HG03558 (cell line): Measurements from ENCODE around the gene DAB2IP.

Experiments used
- ATAC-seq: cut with Tn5 transposase; IDR thresholded peaks from one replicate; pipeline ENCODE4 v1.9.1; 2021; ENCODE audit warnings: moderate number of reproducible peaks; ENCODE audit not compliant: unreplicated experiment; ENCODE audit errors: extremely low read depth

DAB2IP gene

DNA sequence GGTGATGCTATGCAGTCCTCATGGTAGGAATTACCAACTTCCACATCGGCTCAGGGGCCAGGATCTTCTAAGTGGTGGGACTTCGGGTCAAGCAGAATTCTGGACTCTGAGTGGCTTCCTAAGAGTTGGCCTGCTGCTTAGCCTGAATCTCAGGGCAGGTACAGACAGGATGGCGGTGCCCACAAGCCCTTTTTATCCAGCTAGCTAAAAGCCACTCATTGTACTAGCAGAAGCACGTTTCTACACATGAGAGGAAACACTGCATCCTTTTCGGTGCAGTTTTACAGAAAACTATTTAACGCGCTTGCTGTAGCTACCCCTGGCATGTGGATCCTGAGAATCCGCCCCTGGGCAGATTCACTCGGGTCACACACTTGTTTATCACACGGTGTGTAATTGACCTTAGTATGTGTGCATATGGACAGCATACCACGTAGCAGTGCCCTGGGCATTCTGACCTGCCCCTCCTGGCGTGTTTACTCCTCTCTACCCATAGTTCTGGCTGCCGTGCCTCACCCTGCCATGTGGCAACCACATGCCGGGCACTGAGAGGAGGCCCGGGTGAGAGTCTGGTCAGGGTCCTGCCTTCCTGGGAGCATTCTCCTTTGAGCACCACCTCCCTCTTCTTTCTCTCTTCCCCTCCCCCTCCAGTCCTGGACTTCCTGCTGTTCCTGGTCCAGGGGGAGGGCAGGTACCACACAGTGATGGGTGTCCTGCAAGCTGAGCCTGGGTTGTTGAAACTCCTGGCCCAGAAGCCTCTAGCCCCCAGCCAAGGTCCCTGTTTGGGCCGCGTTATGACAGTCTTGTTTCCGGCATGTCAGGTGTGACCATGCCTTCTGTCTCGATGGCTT lies 65.9 kb downstream of the DAB2IP start:
- no peak for ATAC-seq

GRCh38 chr9:121718084-121718483 lies 66.7 kb downstream of the DAB2IP start:
- ATAC-seq = no peak

DNA sequence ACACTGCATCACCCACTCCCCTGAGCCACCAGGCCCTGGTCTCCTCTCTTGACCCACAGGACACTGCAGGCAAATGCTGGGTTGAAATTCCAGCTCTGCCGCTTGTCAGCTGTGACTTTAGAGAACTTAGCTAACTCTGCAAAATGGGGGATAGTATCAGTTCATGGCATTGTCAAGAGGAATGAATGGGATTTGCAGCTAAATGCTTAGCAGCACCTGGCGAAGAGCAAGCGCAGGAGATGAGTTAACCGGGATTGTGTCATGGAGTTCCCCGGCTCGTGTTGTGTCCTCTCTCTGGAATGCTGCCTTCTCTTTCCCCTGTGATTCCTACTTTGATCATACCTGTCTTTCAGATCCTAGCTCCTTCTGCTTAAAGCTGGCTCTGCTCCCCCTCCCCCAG lies 67.1 kb downstream of the DAB2IP start:
- no peak for ATAC-seq

DNA sequence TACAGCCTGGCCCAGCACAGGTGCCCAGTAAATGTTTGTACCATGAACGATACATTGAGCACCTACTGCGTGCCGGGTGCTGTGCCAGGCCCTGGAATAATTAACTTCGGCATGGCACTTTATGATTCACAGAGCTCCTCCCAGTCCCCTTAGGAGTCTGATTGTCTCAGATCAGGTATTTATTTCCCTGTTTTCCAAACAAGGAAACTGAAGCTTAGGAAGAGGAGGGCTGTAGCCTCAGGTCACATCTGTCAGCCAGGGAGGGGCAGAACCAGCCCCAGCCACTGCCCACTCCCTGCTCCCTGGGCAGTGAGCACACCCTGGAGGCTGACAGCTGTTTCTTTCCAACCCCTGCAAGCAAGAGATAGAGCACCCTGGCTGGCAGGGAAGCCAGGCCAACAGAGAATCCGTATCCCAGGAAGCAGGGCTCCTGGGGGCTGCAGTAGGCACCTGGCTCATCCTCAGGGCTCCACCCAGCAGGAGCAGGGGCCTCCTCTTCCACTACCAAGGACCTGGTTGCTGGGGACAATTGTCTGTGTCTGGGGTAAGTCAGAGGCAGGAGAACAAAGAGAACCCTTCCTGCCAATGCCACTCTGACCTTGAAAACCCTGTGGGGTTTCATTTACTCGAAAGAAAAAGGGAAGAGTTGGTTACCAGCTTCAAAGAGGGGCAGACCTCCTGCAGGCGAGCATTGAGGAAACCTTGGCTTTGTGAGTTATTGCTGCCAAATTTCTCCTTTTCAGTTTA lies 69.0 kb downstream of the DAB2IP start:
- no peak for ATAC-seq

- ATAC-seq = no peak
Observed at GRCh38 chr9:121721058-121721350, 69.6 kb downstream of the DAB2IP start.

DNA sequence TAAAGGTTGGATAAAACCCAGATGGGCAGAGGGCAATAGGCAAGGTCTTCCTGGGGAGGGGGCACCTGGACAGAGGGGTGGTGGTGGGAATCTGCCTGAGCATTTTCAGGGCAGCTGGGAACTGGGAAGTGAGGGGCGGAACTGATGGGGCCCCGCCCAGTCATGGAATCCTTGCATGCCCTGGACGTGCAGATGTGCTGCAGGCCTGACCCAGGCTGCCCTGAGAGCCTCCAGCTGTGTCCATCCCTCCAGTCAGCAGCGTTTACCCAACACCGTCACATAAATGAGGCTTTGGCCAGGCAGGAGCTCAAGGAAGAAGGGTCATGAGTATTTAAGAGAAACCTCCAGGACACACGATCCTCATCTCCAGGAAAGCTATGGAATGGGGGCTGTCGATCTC lies 70.3 kb downstream of the DAB2IP start:
- ATAC-seq = no peak

- ATAC-seq = no peak
Observed at GRCh38 chr9:121725008-121725775, 73.8 kb downstream of the DAB2IP start.

DNA sequence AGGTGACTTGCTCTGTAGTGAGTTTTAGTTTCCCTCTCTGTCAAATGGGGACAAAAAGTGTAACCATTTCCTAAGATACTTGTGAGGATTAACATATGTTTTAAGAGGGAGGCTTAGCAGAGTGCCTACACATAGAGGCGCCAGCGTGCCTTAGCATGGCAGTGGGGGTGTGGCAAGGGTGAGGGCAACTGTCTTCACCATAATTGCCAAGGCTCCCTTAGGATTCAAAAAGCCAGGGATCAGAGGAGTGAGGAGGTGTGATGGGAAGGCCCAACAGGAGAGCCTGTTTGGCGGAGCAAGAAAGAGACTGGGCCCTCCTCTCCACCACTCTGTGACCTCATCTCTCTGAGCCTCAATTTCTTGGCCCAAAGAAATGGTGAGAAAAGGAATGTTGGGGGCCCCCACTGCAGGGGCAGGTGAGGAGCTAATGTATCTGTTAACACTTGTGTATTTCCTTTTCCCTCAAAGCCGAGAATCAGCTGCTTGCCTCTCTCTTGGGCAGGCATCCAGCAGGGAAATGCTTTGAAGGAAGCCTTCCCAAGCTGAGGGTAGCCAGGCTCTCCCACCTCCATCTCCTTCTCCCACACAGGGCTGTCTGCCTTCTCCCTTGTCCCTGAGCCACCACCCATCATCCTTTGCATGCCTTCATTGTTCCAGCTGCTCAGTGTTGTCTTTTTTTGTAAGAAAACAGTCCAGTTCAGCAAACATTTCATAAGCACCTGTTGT lies 76.0 kb downstream of the DAB2IP start:
- ATAC-seq = no peak

GRCh38 chr9:121728916-121729315 lies 77.5 kb downstream of the DAB2IP start:
- no peak for ATAC-seq

GRCh38 chr9:121729769-121730562 lies 78.5 kb downstream of the DAB2IP start:
- no peak for ATAC-seq

DNA sequence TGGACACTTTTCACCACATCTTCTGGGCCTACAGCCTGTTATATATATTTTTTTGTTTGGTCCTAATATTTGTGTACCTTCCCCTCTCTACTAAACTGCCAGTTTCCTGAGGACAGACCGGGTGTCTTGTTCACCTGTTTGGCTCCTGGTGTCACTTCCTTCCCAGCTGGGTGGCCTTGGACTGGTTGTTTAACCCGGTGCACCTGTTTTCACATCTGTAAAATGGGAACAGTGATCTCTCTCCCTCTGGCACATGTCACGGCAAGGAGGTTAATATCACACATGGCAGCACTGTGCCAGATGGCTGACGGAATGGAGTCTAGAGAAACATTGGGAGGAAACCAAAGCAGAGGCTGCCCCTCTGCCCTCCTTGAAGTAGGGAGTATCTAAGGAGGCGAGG lies 79.7 kb downstream of the DAB2IP start:
- no peak for ATAC-seq

DNA sequence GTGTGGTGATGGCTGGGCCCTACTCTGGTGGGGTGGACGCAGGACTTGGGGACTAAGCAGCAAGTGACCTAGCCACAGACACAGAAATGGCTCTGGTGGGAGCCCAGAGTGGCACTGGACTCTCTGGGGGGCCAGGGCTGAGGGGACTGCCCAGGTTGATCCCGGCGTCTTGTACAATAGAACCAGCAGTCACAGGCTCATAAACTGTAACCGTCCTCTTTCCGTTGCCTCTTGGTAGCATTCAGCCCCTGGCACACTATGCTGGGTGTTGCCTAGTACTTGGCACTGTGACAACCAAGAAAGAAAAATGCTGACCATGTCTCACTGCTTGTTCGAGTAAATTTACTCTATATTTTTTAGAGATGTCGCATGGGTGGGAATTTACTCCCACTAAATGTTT lies 80.5 kb downstream of the DAB2IP start:
- no peak for ATAC-seq

GRCh38 chr9:121732389-121732788 lies 81.0 kb downstream of the DAB2IP start:
- ATAC-seq = no peak

DNA sequence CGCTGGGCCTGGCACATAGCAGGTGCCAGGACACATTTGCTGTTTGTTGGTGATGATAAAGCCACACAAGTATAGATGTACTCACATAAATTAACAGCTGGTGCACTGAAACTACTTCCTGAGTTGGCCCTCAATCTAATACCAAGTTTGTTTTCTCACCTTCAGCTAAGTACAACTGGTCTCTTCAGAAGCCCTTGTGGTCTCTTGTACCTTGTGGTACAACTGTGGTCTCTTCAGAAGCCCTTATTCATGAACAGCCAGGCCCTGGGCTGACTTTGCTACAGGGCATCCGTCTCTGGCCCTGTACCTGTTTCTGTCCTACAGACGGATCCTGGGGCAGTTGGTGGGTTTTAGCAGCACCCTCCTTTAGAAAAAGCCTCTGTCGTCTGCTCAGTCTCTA lies 81.5 kb downstream of the DAB2IP start:
- no peak for ATAC-seq

DNA sequence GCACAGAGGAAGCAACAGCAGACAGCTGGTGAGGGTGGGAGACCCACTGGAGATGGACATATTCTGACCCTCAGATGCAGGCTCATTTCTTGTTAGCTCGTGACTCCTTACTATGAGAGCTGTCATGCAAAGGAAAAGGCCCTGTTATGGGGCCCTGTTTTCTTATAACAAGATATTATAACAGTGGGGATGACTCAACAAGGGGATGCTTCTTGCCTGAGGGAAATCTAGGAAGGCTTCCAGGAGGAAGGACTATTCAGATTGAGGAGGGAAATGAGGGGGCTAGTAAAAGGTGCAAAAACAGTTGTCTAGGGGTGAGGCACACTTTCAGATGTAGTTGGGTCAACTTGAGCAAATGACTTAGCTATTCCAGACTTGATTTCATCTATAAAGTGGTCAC lies 83.0 kb downstream of the DAB2IP start:
- ATAC-seq = no peak

DNA sequence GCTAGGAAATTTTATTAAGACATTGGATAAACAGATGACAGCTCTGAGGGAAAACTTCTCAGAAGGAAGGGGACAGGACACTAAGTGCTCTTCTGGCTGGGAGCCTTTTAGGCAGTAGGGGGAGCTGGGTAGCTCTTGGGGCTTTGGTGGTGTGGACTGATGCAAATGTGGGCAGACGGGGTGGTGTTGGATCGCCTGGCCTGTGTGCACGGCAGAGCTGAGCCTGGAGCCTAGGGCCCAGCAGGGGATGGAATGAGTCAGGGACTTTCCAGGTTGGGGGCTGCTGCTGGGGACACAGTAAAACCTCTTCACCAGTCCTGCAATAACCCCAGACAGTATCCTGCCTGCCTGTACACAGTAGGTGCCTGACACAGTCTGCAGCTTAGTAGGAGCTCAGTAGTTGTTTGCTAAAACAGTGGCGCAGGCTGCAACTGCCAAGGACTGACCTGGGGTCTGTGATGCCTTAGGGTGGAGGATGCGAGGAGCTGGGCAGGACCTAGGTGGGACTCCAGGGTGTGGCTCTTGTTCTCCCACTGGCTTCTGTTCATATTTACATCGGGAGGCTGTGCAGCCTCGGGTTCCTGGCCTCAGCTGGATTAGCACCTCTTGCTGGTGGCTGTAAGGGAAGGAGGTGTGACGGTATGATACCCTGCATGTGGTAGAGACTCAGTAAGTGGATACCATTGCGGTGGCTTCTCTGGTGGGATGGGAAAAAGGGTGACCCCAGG lies 83.8 kb downstream of the DAB2IP start:
- no peak for ATAC-seq

DNA sequence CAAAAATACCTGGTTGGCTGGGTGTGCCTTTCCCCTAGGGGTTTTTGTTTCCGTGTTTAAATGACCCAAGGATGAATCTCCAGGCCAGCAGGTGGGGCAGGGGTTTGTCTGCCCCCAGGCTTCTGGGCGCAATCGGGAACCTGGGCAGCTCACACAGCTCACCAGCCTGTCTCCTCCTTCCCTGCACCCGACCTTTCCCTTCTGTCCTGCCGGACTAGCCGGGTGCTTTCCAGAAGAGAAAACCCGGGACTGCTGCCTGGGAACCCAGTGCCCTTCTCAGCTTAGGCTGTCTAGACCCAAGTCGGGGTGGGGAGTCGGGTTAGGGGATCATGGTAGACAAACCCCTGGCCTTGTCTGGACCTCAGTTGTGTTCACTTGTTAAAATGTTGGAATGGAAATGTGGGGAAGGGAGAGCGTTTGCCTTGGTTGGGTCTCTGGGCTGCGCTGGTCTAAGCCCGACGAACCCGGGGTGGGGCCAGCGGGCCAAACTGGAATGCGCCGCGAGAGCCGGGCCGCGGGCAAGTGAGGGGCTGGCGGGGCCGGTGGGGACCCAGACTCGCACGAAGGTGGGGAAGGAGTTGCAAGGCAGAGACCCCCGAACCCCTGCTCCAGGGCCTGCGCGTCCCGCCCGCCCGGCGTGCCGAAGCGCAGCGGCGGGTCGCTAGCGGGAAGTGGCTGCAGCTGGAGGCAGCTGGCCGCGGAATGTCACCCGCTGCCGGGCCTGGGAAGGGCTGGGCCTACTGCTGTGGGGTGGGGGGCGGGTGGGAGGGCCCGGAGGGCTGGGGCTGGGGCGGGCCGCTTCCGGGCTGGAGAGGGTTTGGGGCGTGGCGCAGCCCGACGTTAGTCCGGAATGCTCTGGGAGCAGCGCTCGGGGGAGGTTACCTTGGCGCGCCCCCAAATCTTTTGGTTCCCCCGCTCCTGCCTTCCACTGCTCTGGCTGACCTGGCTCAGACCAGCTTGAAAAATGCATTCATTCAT lies 84.6 kb downstream of the DAB2IP start:
- ATAC-seq = no peak

DNA sequence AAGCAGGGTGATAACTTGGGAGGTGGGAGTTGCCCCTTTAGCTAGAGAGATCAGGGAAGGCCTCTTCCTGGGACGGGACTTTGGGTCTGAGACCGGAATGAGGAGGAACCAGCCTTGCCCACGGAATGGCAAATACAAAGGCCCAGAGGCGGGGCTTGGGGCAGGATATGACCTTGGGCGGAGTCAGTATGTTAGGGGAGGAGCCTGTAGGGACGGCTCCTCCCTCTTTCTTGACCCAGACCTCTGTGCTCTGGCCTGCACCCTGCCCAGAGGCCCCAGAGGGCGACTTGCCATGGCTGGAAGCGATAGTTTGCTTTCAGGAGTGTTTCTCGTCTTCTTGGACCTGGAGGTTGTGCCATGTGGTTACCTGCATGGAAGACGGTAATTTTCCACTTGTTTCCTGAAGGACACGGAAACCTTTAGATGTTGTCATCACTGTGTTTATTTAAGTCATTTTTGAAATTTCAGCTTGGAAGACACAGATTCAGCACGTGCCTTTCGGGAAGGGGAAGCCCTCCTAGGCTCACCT lies 85.6 kb downstream of the DAB2IP start:
- ATAC-seq = no peak
